NB4 (cell line): ENCODE data around the gene TWIST2.

Experiments
- CTCF ChIP-seq: IDR thresholded peaks from one replicate; pipeline ENCODE4 v1.5.1; 2012; ENCODE audit warnings: low read depth, low read length
- MYC ChIP-seq: IDR thresholded peaks from 2 replicates; pipeline ENCODE4 v1.6.1; 2011; ENCODE audit warnings: low read depth, low read length
- POLR2A ChIP-seq: IDR thresholded peaks from 2 replicates; pipeline ENCODE4 v1.6.1; 2011; ENCODE audit warnings: mild to moderate bottlenecking; ENCODE audit not compliant: insufficient read length; ENCODE audit errors: extremely low read depth
- TF ChIP-seq, protein P1 (sequence below): IDR thresholded peaks from 2 replicates; pipeline ENCODE4 v1.6.1; 2011; ENCODE audit warnings: low read depth, low read length

DNA sequence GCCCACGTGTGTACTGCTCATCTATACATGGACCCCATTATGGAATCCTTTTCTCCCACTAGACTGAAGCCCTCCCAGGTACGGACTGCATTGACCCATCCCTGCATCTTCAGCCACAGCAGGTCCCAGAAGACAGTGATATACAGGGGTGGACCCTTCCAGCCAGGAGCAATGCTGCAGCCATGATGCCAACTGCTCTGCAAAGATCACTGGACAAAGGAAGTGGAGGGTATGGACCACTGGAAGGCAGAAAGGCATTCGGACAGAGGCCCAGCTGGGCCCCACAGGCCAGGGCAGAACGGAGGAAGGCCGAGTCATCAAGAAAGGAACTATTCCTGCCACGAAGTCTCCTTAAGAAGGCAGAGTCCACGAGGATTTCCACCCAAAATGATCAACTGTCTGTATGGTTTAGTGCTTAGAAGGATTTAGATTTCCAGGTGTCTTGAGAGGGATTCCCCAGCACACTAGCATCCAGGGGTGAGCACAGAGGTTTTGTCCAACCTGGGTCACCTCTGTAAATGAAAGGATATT, 93.4 kb downstream of the TWIST2 start:
- TF ChIP-seq, protein P1, sequence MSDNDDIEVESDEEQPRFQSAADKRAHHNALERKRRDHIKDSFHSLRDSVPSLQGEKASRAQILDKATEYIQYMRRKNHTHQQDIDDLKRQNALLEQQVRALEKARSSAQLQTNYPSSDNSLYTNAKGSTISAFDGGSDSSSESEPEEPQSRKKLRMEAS = no peak
- TF ChIP-seq POLR2A (no peak), CTCF (no peak), MYC (no peak)
